Vagina (tissue), 2 donors: ENCODE data around the gene GPX6.

ENCODE experiments used
- CTCF ChIP-seq, 3 experiments: fragments of 450-650 bp in 2 of 3; fragments of 200-600 bp in 1 of 3; sonication (generic) in 1 of 3; IDR thresholded peaks; one replicate each; pipeline ENCODE4 v1.5.1; 2017 to 2019; ENCODE audit warnings: antibody characterized with exemption in 3 of 3, mild to moderate bottlenecking in 2 of 3, moderate library complexity in 2 of 3
- POLR2A ChIP-seq, 2 donors: fragments of 450-650 bp; IDR thresholded peaks; one replicate each; pipeline ENCODE4 v1.6.1; 2017; ENCODE audit warnings: antibody characterized with exemption in 2 of 2, mild to moderate bottlenecking in 2 of 2, moderate library complexity in 2 of 2
- POLR2AphosphoS5 ChIP-seq, 2 donors: sonication (generic); formaldehyde crosslinking; IDR thresholded peaks; one replicate each; pipeline ENCODE4 v1.9.0; 2017; ENCODE audit warnings: antibody characterized with exemption in 2 of 2, mild to moderate bottlenecking in 2 of 2, low read depth in 1 of 2; ENCODE audit not compliant: insufficient read depth in 1 of 2

GRCh38 chr6:28489366-28490204 lies 26.0 kb downstream of the GPX6 start:
- TF ChIP-seq POLR2A (IDR thresholded peaks at IDR 0.05) (no peak), CTCF (IDR thresholded peaks at IDR 0.05) (no peak), POLR2AphosphoS5 (IDR thresholded peaks at IDR 0.05; ENCODE audit: insufficient read depth in 1 of 2, low read depth in 1 of 2) (peak in 1 of 2 donors; percentile 70)
